ENCODE measurements around the gene SNX17.
"Not testable (repeated sequence)": the region's sequence is repeated elsewhere in the genome, so short reads cannot be mapped to it uniquely, and the experiment has no call there.

The SNX17 gene

DNA sequence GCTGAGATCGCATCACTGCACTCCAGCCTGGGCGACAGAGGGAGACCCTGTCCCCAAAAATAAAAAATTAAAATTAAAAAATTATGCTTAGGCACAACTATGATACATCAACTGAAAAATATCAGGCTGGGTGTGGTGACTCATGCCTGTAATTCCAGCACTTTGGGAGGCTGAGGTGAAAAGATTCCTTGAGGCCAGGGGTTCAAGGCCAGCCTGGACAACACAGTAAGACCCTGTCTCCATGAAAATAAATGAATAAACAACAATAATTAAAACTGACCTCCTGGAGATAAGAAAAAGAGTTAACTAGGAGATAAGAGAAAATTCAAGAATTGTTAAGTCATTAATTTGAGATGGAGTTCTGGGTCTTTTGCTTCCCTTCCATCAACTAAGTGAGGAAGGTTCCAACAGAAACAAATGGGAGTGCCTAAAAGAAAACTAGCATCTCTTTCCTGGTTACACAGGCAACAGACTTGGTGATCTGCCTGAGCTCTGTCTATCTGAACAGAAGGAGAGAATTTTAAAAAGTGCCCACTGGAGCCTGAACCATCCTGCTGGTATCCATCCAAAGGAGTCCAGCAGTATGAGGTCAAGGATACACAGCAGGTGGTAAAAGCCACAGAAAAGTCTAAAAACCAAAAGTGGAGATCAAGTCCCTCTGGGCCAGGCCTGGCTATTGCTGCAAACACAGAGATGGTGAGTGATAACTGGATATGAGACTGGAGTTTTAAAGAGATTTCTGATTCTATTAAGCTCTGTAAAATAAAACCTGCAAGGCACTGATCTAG is 30.1 kb downstream of the SNX17 start:
- DNase-seq (ENCODE audit: low read depth): no peak

DNA sequence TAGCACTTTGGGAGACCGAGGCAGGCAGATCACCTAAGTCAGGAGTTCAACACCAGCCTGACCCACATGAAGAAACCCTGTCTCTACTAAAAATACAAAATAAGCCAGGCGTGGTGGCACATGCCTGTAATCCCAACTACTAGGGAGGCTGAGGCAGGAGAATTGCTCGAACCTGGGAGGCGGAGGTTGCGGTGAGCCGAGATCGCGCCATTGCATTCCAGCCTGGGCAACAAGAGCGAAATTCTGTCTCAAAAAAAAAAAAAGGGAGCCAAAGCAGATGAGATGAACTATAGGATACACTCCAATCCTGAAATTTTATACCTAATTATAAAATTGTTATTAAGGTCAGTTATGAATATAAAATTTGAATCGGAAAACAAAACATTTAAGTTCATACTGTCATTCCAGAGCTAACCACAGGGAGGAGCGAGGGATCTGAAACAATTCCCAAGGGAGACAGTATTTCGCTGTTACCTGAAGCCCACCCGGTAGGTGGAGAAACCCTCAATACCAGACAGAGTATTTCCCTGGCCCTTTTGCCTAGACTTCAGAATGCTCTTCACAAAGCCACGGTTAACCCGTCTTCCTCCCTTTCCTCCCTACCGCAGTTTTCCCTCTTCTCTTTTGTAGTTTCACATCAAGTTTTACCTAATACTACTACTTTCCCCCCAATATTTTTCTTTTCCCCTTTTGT is 37.5 kb downstream of the SNX17 start:
- no peak for DNase-seq (ENCODE audit: low read depth)

DNA sequence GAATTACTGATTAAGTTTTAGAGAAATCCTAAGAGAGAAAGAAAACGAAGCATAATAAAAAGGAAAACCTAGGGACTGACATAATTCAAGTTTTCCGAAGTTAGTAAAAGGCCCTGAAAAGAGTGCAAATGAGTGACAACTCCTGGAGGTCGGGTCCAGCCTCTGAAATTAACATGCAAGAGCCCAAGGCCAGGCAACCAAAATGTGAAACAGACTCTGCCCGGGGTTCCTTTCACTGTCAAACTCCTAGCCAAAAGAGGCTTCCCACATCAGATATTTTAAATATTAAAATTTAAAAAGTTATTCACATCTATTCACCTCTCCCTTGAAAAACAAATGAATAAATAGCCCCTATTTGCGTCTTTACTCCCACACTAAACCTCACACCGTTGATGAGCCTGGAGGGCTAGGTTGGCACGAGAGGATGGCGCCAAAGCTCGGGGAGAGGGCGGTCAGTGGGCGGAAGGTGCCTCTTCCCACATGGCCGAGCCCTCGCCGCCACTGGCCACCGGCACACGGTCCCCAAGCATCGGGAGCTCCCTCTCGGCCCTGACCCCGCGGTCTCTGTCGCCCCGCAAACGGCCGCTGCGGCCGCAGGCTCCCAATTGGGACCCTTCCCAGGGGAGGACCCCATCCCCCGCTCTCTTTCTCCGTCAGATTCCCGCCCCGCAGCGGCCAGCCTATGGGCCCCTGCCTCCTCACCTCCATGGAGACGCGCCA is 38.3 kb downstream of the SNX17 start:
- peak; percentile 20 for DNase-seq (ENCODE audit: low read depth)

DNA sequence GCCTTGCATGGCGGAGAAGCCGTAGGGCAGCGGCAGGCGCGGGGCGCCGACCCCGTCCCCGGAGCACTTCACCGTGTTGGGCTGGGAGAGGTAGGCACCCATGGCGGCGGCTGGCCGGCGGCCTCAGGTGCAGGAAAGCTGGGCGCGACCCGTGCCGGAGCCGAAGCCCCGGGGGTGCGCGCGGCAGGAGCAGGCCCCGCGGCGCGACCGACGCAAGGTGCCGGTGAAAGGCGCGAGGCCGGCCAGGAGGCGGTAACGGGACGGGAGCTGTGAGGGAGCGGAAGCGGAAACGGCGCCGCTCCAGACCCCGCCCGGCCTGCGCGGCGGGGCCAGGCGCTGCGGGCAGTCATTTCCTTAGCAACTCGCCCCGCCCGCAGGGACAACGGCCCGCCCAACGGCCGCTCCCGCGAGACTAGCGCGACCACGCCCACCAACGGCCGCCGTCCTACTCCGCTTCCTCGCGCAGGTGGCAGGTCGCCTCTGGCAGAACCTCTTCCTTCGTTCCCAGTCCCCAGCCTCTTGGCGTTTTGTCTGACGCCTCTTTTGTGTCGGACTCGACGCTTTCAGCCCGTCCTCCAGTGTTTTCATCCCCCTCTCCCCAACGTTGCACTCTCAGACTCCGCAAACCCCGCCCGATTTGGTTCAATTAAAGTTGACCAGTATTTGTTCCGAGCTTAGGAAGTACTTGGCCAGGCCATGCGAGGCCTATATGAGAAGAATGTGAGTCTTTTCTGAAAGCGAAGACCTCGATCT is 39.1 kb downstream of the SNX17 start, which contains the start of gene PPM1G:
TSS of gene PPM1G (minus strand) at position 271 of the 753 bp plus-strand sequence. CDS start at position 102, 169 bp downstream.
- peak; percentile 94 for DNase-seq (ENCODE audit: low read depth)

DNA sequence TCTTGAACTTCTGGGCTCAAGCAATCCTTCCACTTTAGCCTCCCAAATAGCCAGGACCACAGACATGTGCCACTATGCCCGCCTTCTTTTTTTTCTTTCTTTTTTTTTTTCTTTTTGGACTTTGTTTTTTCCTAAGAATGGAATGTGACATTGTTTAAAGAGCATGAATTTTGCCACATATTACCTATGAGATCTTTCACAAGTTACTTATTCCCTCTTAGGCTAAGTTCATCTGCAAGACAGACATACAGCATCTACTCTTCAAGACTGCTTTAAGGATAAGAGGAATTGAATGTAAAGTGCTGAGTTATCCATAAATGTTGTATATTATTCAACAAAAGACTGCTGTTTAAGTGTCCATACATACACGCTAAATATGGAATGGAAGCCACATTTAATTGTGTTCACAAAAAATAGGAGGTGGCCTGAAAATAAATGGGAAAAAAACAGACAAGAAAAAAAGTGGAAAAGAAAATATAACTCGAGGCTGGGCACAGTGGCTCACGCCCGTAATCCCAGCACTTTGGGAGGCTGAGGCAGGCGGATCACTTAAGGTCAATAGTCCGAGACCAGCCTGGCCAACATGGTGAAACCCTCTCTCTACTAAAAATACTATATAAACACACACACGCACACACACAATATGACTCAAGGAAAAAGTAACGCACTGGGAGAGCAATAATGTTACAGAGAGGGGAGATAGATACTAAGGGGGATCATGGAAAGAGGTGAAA is 42.2 kb downstream of the SNX17 start:
- DNase-seq (ENCODE audit: low read depth): no peak

DNA sequence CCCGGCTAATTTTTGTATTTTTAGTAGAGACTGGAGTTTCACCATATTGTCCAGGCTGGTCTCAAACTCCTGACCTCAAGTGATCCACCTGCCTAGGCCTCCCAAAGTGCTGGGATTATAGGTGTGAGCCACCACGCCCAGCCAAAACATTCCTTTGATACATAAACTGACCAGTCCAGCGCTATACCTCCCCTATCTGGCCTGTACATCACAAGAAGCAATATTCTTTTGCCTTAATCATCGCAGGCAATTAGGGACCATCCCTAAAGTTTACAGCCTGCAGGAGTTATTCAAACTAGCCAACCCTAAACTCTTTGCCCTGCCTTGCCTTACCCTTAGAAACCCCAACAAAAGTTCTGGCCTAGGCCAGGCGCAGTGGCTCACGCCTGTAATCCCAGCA is 45.7 kb downstream of the SNX17 start:
- no peak for DNase-seq (ENCODE audit: low read depth)

DNA sequence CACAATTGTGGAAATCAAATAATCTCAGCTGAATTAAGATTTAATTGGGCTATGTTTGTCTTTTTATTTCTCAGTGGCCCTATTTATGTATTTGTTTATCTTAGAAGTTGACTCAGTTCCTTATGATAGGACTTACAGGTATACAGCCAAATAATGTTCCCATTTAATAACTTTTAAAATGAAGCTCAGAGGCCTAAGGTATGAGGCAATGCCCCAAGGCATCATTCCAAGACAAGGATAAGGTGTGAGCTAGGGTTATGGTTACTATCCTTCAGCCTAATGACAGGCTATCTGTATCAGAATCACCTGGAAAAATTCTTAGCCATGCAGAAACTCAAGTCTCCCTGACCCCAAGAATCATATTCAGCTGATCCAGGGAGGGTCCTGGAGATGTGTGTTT is 50.6 kb downstream of the SNX17 start:
- no peak for DNase-seq (ENCODE audit: low read depth)

DNA sequence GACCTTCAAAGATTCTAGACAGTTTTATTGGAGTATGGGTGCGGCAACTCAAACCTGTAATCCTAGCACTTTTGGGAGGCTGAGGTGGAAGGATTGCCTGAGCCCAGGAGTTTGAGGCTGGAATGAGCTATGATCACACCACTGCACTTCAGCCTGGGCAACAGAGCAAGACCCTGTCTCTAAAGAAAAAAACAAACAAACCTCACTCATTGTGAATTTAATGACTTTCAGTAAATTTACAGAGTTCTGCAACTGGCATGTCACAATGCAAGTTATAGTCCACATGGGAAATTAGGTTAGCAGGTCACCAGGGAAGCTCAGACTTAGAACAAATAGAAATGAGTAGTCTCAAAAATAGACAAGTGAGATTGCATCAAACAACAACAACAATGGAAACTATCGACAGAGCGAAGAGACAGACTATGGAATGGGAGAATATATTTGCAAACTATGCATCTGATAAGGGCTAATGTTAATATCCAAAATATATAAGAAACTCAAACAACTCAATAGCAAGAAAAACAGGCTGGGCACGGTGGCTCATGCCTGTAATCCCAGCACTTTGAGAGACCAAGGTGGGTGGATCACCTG is 51.3 kb downstream of the SNX17 start:
- no peak for DNase-seq (ENCODE audit: low read depth)

DNA sequence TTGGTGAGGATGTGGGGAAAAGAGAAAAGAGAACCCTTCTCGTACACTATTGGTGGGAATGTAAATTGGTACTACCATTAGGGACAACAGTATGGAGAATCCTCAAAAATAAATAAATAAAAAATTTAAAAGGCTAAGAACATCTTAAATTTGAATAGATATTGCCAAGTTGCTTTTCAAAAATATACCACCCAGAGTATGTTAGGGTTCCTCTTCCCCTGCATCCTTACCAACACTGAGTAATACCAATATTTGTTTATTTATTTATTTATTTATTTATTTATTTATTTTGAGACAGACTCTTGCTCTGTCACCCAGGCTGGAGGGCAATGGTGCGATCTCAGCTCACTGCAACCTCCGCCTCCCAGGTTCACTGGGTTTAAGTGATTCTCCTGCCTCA is 52.5 kb downstream of the SNX17 start:
- no peak for DNase-seq (ENCODE audit: low read depth)

DNA sequence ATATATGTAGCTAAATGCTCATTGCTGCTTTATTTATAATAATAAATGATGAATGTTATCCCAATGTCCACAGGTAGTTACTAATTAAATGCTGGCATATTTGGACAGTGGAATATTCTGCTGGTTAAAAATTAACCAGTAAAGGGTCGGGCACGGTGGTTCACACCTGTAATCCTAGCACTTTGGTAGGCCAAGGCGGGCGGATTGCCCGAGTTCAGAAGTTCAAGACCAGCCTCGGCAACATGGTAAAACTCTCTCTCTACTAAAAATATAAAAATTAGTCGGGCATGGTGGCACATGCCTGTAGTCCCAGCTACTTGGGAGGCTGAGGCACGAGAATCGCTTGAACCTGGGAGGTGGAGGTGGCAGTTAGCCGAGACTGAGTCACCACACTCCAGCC is 54.6 kb downstream of the SNX17 start:
- DNase-seq (ENCODE audit: low read depth): not testable (repeated sequence)
